VCaP (cell line): Measurements from ENCODE around the gene TMEM221.
A peak's percentile ranks its signal among the peaks of the same experiment; 100 is the strongest.

Experiments
- H3K27ac ChIP-seq: fragments of 450-650 bp; 2 replicates; pipeline ENCODE4 v1.5.1; 2017
- TF ChIP-seq, protein P1 (sequence below): fragments of 450-650 bp; conservative IDR thresholded peaks from 2 replicates; pipeline ENCODE4 v1.5.1; 2017; ENCODE audit warnings: mild to moderate bottlenecking, moderate library complexity

The TMEM221 gene

DNA sequence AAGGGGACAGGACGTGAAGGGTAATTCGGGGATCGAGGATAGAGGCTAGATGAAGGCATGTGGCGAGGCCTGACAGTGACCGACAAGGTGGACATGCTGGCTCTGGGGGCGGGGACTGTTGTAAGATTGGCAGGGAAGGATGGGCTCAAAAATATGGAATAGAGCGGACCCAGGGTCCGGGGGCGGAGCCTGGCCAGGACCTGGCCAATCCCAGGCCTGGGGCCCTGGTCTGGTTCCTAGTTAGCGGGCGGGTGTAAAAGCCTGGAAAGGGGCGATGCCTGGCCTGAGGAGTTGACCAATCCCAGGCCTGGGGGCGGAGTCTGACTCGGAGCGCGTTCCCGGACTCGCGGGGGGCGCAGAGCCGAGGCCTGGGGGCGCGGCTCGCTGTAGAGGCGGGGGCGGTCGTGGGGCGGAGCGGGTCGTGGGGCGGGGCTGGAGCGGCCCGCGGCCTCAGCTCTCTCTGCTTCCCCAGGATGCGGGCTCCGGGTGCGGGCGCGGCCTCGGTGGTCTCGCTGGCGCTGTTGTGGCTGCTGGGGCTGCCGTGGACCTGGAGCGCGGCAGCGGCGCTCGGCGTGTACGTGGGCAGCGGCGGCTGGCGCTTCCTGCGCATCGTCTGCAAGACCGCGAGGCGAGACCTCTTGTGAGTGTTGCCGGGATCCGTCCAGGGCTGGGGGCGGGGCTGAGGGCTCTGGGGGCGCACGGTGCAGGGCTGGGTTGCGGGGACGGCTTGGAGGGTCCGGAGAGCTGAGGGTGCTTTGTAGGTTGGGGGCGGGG lies 21.8 kb upstream of the TMEM221 start, which contains the start of gene SLC27A1:
Gene SLC27A1, plus strand, starts transcription at position 457 of the 774 bp plus-strand sequence. Its CDS starts 17 bp downstream, at position 474.
- peak within 1 kb of the TSS; percentile 73 for H3K27ac ChIP-seq

DNA sequence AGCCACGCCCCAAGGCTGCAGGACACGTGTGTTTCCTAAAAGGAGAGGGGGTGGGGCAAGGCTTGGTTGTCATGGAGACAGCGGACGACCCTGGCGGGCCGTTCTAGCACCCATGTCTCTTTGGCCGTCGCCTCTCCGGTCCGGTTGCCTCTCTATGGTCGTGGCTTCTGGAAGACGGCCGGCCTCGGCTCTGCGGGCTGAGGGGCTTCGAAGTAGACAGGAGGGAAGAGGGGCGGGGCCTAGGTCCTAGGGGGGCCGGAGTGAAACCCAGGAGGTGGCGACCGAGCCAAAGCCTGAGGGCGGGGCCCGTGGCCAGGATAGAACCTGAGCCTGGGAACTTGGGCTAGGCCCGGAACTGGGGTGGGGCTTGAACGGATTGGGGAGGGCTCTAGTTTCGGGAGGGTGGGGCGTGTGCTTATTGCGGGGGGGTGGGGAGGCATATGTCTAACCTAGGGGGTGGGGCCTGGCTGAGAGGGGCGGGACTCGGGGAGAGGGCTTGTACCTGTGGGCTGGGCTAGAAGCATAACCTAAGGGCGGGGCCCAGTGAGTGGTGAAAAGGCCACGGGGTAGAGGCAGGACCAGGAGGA lies 21.1 kb upstream of the TMEM221 start:
- TF ChIP-seq, protein P1, sequence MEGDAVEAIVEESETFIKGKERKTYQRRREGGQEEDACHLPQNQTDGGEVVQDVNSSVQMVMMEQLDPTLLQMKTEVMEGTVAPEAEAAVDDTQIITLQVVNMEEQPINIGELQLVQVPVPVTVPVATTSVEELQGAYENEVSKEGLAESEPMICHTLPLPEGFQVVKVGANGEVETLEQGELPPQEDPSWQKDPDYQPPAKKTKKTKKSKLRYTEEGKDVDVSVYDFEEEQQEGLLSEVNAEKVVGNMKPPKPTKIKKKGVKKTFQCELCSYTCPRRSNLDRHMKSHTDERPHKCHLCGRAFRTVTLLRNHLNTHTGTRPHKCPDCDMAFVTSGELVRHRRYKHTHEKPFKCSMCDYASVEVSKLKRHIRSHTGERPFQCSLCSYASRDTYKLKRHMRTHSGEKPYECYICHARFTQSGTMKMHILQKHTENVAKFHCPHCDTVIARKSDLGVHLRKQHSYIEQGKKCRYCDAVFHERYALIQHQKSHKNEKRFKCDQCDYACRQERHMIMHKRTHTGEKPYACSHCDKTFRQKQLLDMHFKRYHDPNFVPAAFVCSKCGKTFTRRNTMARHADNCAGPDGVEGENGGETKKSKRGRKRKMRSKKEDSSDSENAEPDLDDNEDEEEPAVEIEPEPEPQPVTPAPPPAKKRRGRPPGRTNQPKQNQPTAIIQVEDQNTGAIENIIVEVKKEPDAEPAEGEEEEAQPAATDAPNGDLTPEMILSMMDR = no peak
- H3K27ac ChIP-seq = peak overlapping the region; percentile 73

More for the DNA sequence above, 21.8 kb upstream of the TMEM221 start, which contains the start of gene SLC27A1:
- TF ChIP-seq, protein P1 = no peak

DNA sequence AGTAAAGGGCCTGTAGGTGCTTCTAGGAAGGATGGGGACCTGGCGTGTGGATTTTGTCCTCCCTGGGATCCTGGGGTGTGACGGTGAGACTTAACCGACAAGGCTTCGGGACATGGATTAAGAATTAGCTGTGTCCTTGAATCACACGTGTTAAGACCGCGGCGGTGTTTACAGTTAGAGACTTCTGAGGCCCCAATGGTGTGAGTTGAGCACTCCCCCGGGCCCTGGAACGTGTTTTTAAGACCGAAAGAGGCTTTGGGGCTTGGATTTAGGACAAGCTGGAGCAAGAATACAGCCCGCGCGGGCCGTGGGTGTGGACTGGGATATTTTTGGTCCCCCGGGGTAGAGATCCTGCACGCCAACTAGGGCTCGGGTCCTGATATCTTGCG lies 20.6 kb upstream of the TMEM221 start:
- TF ChIP-seq, protein P1 = no peak
- H3K27ac ChIP-seq = peak overlapping the region; percentile 73

- H3K27ac ChIP-seq = peak overlapping the region; percentile 73
- TF ChIP-seq, protein P1 = no peak
Measured at GRCh38 chr19:17468302-17469091, 20.0 kb upstream of the TMEM221 start.

DNA sequence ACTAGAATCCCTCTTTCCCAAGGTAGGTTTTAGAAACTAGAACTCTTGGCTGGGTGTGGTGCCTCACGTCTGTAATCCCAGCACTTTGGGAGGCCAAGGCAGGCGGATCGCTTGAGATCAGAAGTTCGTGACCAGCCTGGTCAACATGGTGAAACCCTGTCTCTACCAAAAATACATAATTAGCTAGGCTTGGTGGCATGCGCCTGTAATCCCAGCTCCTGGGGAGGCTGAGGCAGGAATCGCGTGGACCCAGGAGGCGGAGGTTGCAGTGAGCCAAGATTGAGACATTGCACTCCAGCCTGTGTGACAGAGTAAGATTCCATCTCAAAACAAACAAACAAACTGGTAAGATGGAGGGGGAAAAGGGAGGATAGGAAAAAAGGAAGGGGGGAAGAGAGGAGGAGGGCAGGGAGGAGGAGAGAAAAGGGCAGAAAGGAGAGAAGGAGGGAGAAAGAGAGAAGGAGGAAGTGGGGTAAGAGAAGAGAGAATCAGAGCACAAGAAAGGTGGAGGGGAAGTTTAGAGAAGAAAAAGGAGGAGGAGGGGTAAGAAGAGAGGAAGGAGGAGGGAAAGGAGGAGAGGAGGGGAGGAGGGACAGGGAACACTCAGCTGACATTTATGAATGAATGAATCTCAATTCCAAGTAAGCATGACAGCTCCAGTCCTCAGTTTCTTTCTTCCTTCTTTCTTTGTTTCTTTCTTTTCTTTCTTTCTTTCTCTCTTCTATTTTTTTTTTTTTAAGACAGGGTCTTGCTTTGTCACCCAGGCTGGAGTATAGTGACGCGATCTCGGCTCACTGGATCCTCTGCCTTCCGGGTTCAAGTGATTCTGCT lies 19.2 kb upstream of the TMEM221 start:
- H3K27ac ChIP-seq = no peak overlapping the region; the same call in 1 of the 2 replicates
- TF ChIP-seq, protein P1 = no peak

DNA sequence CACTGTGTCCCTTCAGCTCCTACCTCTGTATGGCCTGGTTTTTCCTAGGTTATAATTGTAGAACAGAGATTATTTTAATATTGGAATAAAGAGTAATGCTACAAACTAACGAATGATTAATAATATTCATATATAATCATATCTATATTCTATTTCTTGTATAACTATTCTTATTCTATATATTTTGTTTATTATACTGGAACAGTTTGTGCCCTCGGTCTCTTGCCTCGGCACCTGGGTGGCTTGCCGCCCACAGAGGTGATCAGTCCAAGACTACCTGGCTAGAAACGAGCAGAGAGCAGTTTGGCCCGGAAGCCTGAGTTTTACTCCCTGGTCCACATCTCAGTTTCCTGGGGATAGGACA lies 18.0 kb upstream of the TMEM221 start:
- H3K27ac ChIP-seq = no peak overlapping the region
- TF ChIP-seq, protein P1 = peak; percentile 54
